ENCODE measurements around the gene TENM3.

GRCh38 chr4:182554736-182555135 is 311.5 kb downstream of the TENM3 start:
- TF ChIP-seq EZH2 (optimal IDR thresholded peaks at IDR 0.05; ENCODE audit: low read depth, low read length) (no peak), CTCF (IDR thresholded peaks at IDR 0.05; ENCODE audit: low read length) (no peak)

Data from MM.1S (cell line).